ENCODE results near the gene FOXN3. TPM values are rescaled to one million over a fixed set of nuclear protein-coding genes. Genes with fewer than 3 reads are reported as not detected.

The FOXN3 gene
- polyA plus RNA-seq, 1 donor (not counting 4 experiments of a cell fraction or from before 2014, with no cell fraction given), result 10.2 TPM

DNA sequence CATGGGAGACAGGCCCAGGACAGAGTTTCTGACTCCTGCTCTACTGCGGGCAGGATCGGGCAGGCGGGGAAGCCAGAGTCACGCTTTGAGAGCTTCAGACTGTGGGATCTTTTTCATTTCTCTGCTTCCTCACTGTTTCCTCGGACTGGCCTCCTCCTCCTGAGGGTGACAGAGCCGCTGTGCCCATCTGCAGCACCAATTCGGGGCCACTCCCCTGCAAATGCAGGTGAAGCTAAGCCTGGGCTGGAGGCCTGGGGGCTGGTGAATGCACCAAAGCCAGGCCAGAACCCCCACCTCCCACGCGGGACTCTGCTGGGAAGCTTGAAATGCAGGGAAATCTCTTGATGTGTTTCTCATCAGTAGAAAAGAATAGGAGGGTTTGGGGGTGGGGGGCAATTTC is 77.5 kb downstream of the FOXN3 start:
- Histone ChIP-seq H3K4me2 (ENCODE audit: control insufficient read depth, extremely low read depth, insufficient read depth, low read depth, low read length) (peak overlapping the region; percentile 39), H3K4me3 (ENCODE audit: control insufficient read depth in 2 of 3, extremely low read depth in 1 of 3, insufficient read depth in 2 of 3, low read depth in 1 of 3, low read length in 3 of 3) (no peak overlapping the region), H3K27ac (ENCODE audit: control insufficient read depth, insufficient read depth, low read length) (no peak overlapping the region), H3K9ac (ENCODE audit: control insufficient read depth, extremely low read depth, insufficient read depth, low read length) (no peak overlapping the region), H3K79me2 (ENCODE audit: control insufficient read depth, insufficient read depth, low read length) (no peaks in the 10 kb centered on the region), H2AFZ (ENCODE audit: control insufficient read depth, low read length) (peak overlapping the region; percentile 4), H3K9me1 (ENCODE audit: control insufficient read depth, extremely low read depth, insufficient read depth, low read length) (peaks cover 3% of the 10 kb centered on the region), H3K36me3 (ENCODE audit: control insufficient read depth in 2 of 2, extremely low read depth in 1 of 2, insufficient read depth in 2 of 2, low read length in 2 of 2) (no peaks in the 10 kb centered on the region), H3K4me1 (ENCODE audit: control insufficient read depth, extremely low read depth, insufficient read depth, low read length) (peaks cover 14% of the 10 kb centered on the region), H3K27me3 (ENCODE audit: control insufficient read depth, extremely low read depth, insufficient read depth, low read length) (no peaks in the 10 kb centered on the region), H4K20me1 (ENCODE audit: control insufficient read depth, extremely low read depth, insufficient read depth, low read length) (no peaks in the 10 kb centered on the region), H3K9me3 (ENCODE audit: control insufficient read depth, low read depth, low read length) (no peaks in the 10 kb centered on the region)
- dilution Hi-C loops (cut with MboI; ENCODE audit: extremely low pct_ligation_motif_present, low sequenced_read_pairs), result no loop called here
- no peak for DNase-seq (ENCODE audit: low read depth, low spot score)
- TF ChIP-seq, protein P1, sequence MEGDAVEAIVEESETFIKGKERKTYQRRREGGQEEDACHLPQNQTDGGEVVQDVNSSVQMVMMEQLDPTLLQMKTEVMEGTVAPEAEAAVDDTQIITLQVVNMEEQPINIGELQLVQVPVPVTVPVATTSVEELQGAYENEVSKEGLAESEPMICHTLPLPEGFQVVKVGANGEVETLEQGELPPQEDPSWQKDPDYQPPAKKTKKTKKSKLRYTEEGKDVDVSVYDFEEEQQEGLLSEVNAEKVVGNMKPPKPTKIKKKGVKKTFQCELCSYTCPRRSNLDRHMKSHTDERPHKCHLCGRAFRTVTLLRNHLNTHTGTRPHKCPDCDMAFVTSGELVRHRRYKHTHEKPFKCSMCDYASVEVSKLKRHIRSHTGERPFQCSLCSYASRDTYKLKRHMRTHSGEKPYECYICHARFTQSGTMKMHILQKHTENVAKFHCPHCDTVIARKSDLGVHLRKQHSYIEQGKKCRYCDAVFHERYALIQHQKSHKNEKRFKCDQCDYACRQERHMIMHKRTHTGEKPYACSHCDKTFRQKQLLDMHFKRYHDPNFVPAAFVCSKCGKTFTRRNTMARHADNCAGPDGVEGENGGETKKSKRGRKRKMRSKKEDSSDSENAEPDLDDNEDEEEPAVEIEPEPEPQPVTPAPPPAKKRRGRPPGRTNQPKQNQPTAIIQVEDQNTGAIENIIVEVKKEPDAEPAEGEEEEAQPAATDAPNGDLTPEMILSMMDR (optimal IDR thresholded peaks at IDR 0.05 in 1 of 3, IDR thresholded peaks at IDR 0.05 in 1 of 3, conservative IDR thresholded peaks at IDR 0.05 in 1 of 3; ENCODE audit: extremely low read depth in 1 of 3, insufficient read depth in 2 of 3, low read length in 3 of 3), result no peak
- no peak for TF ChIP-seq EZH2 (IDR thresholded peaks at IDR 0.05; ENCODE audit: low read length)
- FAIRE-seq, result no peak

DNA sequence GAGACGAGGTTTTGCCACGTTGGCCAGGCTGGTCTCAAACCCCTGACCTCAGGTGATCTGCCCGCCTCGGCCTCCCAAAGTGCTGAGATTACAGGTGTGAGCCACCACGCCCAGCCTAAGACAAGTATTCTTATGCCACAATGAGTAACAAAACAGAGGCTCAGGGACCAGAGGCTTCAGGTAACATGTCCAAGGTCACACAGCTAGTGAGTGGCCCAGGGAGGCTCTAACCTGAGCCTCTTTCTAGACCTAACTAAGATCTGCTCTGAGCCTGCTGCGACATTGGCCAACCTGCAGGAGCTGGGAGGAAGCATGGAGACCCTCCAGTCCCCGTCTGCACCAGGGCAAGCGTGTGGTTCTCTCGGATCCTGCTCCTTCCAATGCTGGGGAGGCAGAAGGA is 77.9 kb downstream of the FOXN3 start:
- H3K9me1 ChIP-seq (ENCODE audit: control insufficient read depth, extremely low read depth, insufficient read depth, low read length), result peaks cover 3% of the 10 kb centered on the region
- H3K36me3 ChIP-seq (ENCODE audit: control insufficient read depth in 2 of 2, extremely low read depth in 1 of 2, insufficient read depth in 2 of 2, low read length in 2 of 2), result no peaks in the 10 kb centered on the region
- no peak overlapping the region for H3K4me3 ChIP-seq (ENCODE audit: control insufficient read depth in 2 of 3, extremely low read depth in 1 of 3, insufficient read depth in 2 of 3, low read depth in 1 of 3, low read length in 3 of 3)
- peak overlapping the region; percentile 39 for H3K4me2 ChIP-seq (ENCODE audit: control insufficient read depth, extremely low read depth, insufficient read depth, low read depth, low read length)
- H3K27ac ChIP-seq (ENCODE audit: control insufficient read depth, insufficient read depth, low read length), result no peak overlapping the region
- H3K9me3 ChIP-seq (ENCODE audit: control insufficient read depth, low read depth, low read length), result no peaks in the 10 kb centered on the region
- TF ChIP-seq, protein P1 (optimal IDR thresholded peaks at IDR 0.05 in 1 of 3, IDR thresholded peaks at IDR 0.05 in 1 of 3, conservative IDR thresholded peaks at IDR 0.05 in 1 of 3; ENCODE audit: extremely low read depth in 1 of 3, insufficient read depth in 2 of 3, low read length in 3 of 3), result no peak
- no peak for TF ChIP-seq EZH2 (IDR thresholded peaks at IDR 0.05; ENCODE audit: low read length)
- peak overlapping the region; percentile 4 for H2AFZ ChIP-seq (ENCODE audit: control insufficient read depth, low read length)
- no peaks in the 10 kb centered on the region for H3K27me3 ChIP-seq (ENCODE audit: control insufficient read depth, extremely low read depth, insufficient read depth, low read length)
- dilution Hi-C loops (cut with MboI; ENCODE audit: extremely low pct_ligation_motif_present, low sequenced_read_pairs), result no loop called here
- no peaks in the 10 kb centered on the region for H4K20me1 ChIP-seq (ENCODE audit: control insufficient read depth, extremely low read depth, insufficient read depth, low read length)
- DNase-seq (ENCODE audit: low read depth, low spot score) (no peak), FAIRE-seq (no peak)
- peaks cover 14% of the 10 kb centered on the region for H3K4me1 ChIP-seq (ENCODE audit: control insufficient read depth, extremely low read depth, insufficient read depth, low read length)
- no peak overlapping the region for H3K9ac ChIP-seq (ENCODE audit: control insufficient read depth, extremely low read depth, insufficient read depth, low read length)
- H3K79me2 ChIP-seq (ENCODE audit: control insufficient read depth, insufficient read depth, low read length), result no peaks in the 10 kb centered on the region
